PFSK-1 (cell line): ENCODE measurements around the gene SGK1.

Source experiments
- POLR2AphosphoS5 ChIP-seq: IDR thresholded peaks from 2 replicates; pipeline ENCODE4 v1.6.1; 2012; ENCODE audit warnings: low read depth, mild to moderate bottlenecking, control low read depth, low read length, moderate library complexity
- SIN3A ChIP-seq: IDR thresholded peaks from 2 replicates; pipeline ENCODE4 v1.6.1; 2012; ENCODE audit warnings: mild to moderate bottlenecking, low read length, moderate library complexity, borderline replicate concordance; ENCODE audit not compliant: insufficient read depth

DNA sequence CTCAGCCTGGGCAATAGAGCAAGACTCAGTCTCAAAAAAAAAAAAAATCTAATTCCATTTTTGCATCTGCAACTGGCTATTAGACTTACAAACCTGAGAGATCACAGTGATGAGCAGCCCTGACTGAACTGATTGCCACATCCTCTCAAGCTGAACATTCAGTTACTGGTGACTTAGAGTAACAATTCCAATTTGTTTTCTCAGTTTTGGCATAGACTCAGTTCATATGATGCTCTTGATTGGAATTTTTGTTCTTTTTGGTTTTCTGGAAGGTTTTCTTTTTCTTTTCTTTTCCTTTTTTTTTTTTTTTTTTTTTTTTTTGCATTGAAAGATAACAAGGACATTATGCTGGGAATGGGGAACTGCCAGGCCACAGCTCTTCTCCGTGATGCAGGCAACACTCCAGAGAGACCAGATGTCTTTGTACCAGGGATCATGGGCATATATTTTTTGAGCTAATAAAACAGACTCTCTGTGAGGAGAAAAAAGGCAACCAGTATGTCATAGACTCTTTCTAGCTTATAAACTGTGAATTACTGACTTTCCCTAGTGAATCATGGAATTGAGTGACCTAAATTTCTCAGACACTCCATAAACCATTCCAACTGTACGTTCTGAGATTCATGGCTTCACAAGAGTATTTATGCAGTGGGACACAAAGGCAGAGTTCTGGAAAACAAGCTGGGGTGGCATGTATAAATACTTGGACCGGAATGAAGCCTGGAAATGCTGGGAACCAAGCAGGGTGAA, 179.5 kb downstream of the SGK1 start:
- TF ChIP-seq POLR2AphosphoS5 (no peak), SIN3A (no peak)
